ENCODE results near the gene F8. TPM values are rescaled to one million over a fixed set of nuclear protein-coding genes. Genes with fewer than 3 reads are reported as not detected.
"Not testable (repeated sequence)": the region's sequence is repeated elsewhere in the genome, so short reads cannot be mapped to it uniquely, and the experiment has no call there.

The F8 gene
- total RNA-seq, 1 experiment from 2014 or later, result 2.6 TPM

- H3K4me2 ChIP-seq (ENCODE audit: low read length); H3K27ac ChIP-seq (ENCODE audit: low read depth, low read length); H3K36me3 ChIP-seq (ENCODE audit: control insufficient read depth in 1 of 2, insufficient read depth in 2 of 2, low read length in 2 of 2); H2AFZ ChIP-seq (ENCODE audit: low read depth, low read length, poor library complexity, severe bottlenecking); intact Hi-C loops (cut with micrococcal nuclease); H3K9ac ChIP-seq (ENCODE audit: low read length); H3K9me2 ChIP-seq (ENCODE audit: insufficient read depth); H3K9me3 ChIP-seq (ENCODE audit: control insufficient read depth in 1 of 2, insufficient read depth in 1 of 2, low read depth in 1 of 2, low read length in 2 of 2); POLR2A ChIA-PET; CTCF ChIA-PET; H4K20me1 ChIP-seq (ENCODE audit: insufficient read depth); ATAC-seq; H3K79me2 ChIP-seq (ENCODE audit: insufficient read depth, low read length); RAD21 ChIA-PET (ENCODE audit: low non-redundant PET in 1 of 2, low total read pairs in 2 of 2, uncharacterized antibody in 2 of 2, unreplicated experiment in 2 of 2); H3K4me1 ChIP-seq (ENCODE audit: control insufficient read depth in 1 of 2, insufficient read depth in 2 of 2, low read length in 2 of 2); BruUV-seq (replicated peaks); DNase-seq (ENCODE audit: low read depth, low spot score); H3K27me3 ChIP-seq (ENCODE audit: insufficient read depth, low read length); H3K4me3 ChIP-seq (replicated peaks in 1 of 2; ENCODE audit: low read depth in 1 of 2, low read length in 2 of 2): not testable (repeated sequence)
Measured at GRCh38 chrX:154939265-154939664, 83.3 kb downstream of the F8 start.

GRCh38 chrX:154924771-154925170, 97.8 kb downstream of the F8 start:
- BruUV-seq (replicated peaks); intact Hi-C loops (cut with micrococcal nuclease); POLR2A ChIA-PET; H3K9me3 ChIP-seq (ENCODE audit: control insufficient read depth in 1 of 2, insufficient read depth in 1 of 2, low read depth in 1 of 2, low read length in 2 of 2); DNase-seq (ENCODE audit: low read depth, low spot score); H3K27ac ChIP-seq (ENCODE audit: low read depth, low read length); H3K27me3 ChIP-seq (ENCODE audit: insufficient read depth, low read length); H3K36me3 ChIP-seq (ENCODE audit: control insufficient read depth in 1 of 2, insufficient read depth in 2 of 2, low read length in 2 of 2); H3K4me3 ChIP-seq (replicated peaks in 1 of 2; ENCODE audit: low read depth in 1 of 2, low read length in 2 of 2); H3K4me1 ChIP-seq (ENCODE audit: control insufficient read depth in 1 of 2, insufficient read depth in 2 of 2, low read length in 2 of 2); CTCF ChIA-PET; H3K4me2 ChIP-seq (ENCODE audit: low read length); H3K9me2 ChIP-seq (ENCODE audit: insufficient read depth); H2AFZ ChIP-seq (ENCODE audit: low read depth, low read length, poor library complexity, severe bottlenecking); H3K79me2 ChIP-seq (ENCODE audit: insufficient read depth, low read length); H3K9ac ChIP-seq (ENCODE audit: low read length); H4K20me1 ChIP-seq (ENCODE audit: insufficient read depth); ATAC-seq; RAD21 ChIA-PET (ENCODE audit: low non-redundant PET in 1 of 2, low total read pairs in 2 of 2, uncharacterized antibody in 2 of 2, unreplicated experiment in 2 of 2): not testable (repeated sequence)

GRCh38 chrX:154918060-154918483, 104.5 kb downstream of the F8 start:
- DNase-seq (ENCODE audit: low read depth, low spot score), result peak; percentile 63
- Histone ChIP-seq H3K4me2 (ENCODE audit: low read length) (peak overlapping the region; percentile 76), H3K9me3 (ENCODE audit: control insufficient read depth in 1 of 2, insufficient read depth in 1 of 2, low read depth in 1 of 2, low read length in 2 of 2) (no peaks in the 10 kb centered on the region), H3K9me2 (ENCODE audit: insufficient read depth) (no peaks in the 10 kb centered on the region), H3K27me3 (ENCODE audit: insufficient read depth, low read length) (no peaks in the 10 kb centered on the region), H3K36me3 (ENCODE audit: control insufficient read depth in 1 of 2, insufficient read depth in 2 of 2, low read length in 2 of 2) (no peaks in the 10 kb centered on the region), H3K9ac (ENCODE audit: low read length) (no peak overlapping the region), H3K4me1 (ENCODE audit: control insufficient read depth in 1 of 2, insufficient read depth in 2 of 2, low read length in 2 of 2) (no peaks in the 10 kb centered on the region; a peak in 1 of 4 replicates), H3K4me3 (replicated peaks in 1 of 2; ENCODE audit: low read depth in 1 of 2, low read length in 2 of 2) (peak overlapping the region in 1 of 2 experiments; percentile 38; a peak in 3 of 4 replicates), H4K20me1 (ENCODE audit: insufficient read depth) (no peaks in the 10 kb centered on the region), H3K27ac (ENCODE audit: low read depth, low read length) (no peak overlapping the region), H2AFZ (ENCODE audit: low read depth, low read length, poor library complexity, severe bottlenecking) (peak overlapping the region; percentile 74), H3K79me2 (ENCODE audit: insufficient read depth, low read length) (no peaks in the 10 kb centered on the region)
- ChIA-PET CTCF (interaction anchor here (0.6 to 2.4 kb wide), 16 partner anchors 10 to 299 kb away, joined by 3 to 24 read pairs (median 3); partner anchors contain the start of genes FUNDC2 and VBP1), POLR2A (no interaction called here), RAD21 (ENCODE audit: low non-redundant PET in 1 of 2, low total read pairs in 2 of 2, uncharacterized antibody in 2 of 2, unreplicated experiment in 2 of 2) (interaction anchor here in 1 of 2 experiments (1.0 kb wide), 1 partner anchor 261 kb away, joined by 3 read pairs; no protein-coding TSS in a partner anchor)
- ATAC-seq, result peak; percentile 92
- BruUV-seq (replicated peaks), result no TSS peak
- TF ChIP-seq EGR1 (IDR thresholded peaks at IDR 0.05; ENCODE audit: low read depth) (no peak), CTCF (IDR thresholded peaks at IDR 0.05 in 2 of 3, conservative IDR thresholded peaks at IDR 0.05 in 1 of 3; ENCODE audit: borderline replicate concordance in 1 of 3, insufficient read depth in 1 of 3, low read depth in 2 of 3, low read length in 2 of 3) (peak; percentile 49 to 64 (median 62); a peak in 5 of 6 replicates), RAD21 (IDR thresholded peaks at IDR 0.05; ENCODE audit: low read depth) (peak; percentile 85)
- intact Hi-C loops (cut with micrococcal nuclease), result loop anchor here (1.0 to 10.0 kb wide), 3 partner anchors 139 to 229 kb away; no protein-coding TSS in a partner anchor
